Cortex of kidney (tissue), 1 donor: ENCODE results near the gene ELMO1.
"Not testable (repeated sequence)": the region's sequence is repeated elsewhere in the genome, so short reads cannot be mapped to it uniquely, and the experiment has no call there.

Source experiments
- DNase-seq: peaks from one replicate; lab custom pipeline; 2025; lab: John Stamatoyannopoulos, UW

ELMO1 gene

GRCh38 chr7:36977878-36978277, 470.8 kb downstream of the ELMO1 start:
- no peak for DNase-seq

GRCh38 chr7:36973534-36973933, 475.1 kb downstream of the ELMO1 start:
- not testable (repeated sequence) for DNase-seq

GRCh38 chr7:36972140-36972518, 476.5 kb downstream of the ELMO1 start:
- no peak for DNase-seq

- DNase-seq: no peak
These were observed 477.0 kb downstream of the ELMO1 start for GRCh38 chr7:36971515-36972139.

GRCh38 chr7:36970551-36971514, 477.8 kb downstream of the ELMO1 start:
- no peak for DNase-seq

GRCh38 chr7:36969376-36969775, 479.3 kb downstream of the ELMO1 start:
- DNase-seq: no peak

GRCh38 chr7:36967387-36967786, 481.3 kb downstream of the ELMO1 start:
- DNase-seq: no peak

- DNase-seq: no peak
These were observed 482.0 kb downstream of the ELMO1 start for GRCh38 chr7:36966636-36967035.

GRCh38 chr7:36966039-36966438, 482.6 kb downstream of the ELMO1 start:
- no peak for DNase-seq

- DNase-seq: no peak
These were observed 483.0 kb downstream of the ELMO1 start for GRCh38 chr7:36965625-36966024.

- DNase-seq: no peak
These were observed 484.4 kb downstream of the ELMO1 start for GRCh38 chr7:36964297-36964696.

- no peak for DNase-seq
These were observed 486.3 kb downstream of the ELMO1 start for GRCh38 chr7:36962367-36962766.

- DNase-seq: no peak
These were observed 487.0 kb downstream of the ELMO1 start for GRCh38 chr7:36961693-36962092.

GRCh38 chr7:36961097-36961496, 487.6 kb downstream of the ELMO1 start:
- no peak for DNase-seq

- DNase-seq: no peak
These were observed 488.6 kb downstream of the ELMO1 start for GRCh38 chr7:36960105-36960504.

GRCh38 chr7:36958111-36958733, 490.4 kb downstream of the ELMO1 start:
- no peak for DNase-seq

- DNase-seq: no peak
These were observed 491.0 kb downstream of the ELMO1 start for GRCh38 chr7:36957620-36958019.

GRCh38 chr7:36956814-36957213, 491.9 kb downstream of the ELMO1 start:
- DNase-seq: no peak

- DNase-seq: no peak
These were observed 493.1 kb downstream of the ELMO1 start for GRCh38 chr7:36955456-36956129.

- DNase-seq: no peak
These were observed 497.4 kb downstream of the ELMO1 start for GRCh38 chr7:36951257-36951697.

GRCh38 chr7:36949711-36950600, 498.7 kb downstream of the ELMO1 start:
- DNase-seq: no peak
